ENCODE data around the gene MED22. TPM values are rescaled to one million over a fixed set of nuclear protein-coding genes. Genes with fewer than 3 reads are reported as not detected.

MED22 gene
- total and polyA plus RNA-seq, 2 experiments from 2014 or later, result 74.9 to 125 TPM

GRCh38 chr9:133351908-133352634 lies 4.1 kb upstream of the MED22 start:
- H3K36me3 ChIP-seq, result peaks cover 44% of the 10 kb centered on the region
- H3K27ac ChIP-seq, result peak overlapping the region; percentile 42
- H3K9me3 ChIP-seq (ENCODE audit: low read depth), result no peaks in the 10 kb centered on the region
- DNase-seq (ENCODE audit: low read depth in 1 of 2, low spot score in 1 of 2), result peak; percentile 69
- peaks cover 10% of the 10 kb centered on the region for H3K4me1 ChIP-seq (ENCODE audit: low read depth)
- peak; percentile 69 for TF ChIP-seq CTCF (IDR thresholded peaks at IDR 0.05; ENCODE audit: low read depth, low read length)
- no peak overlapping the region for H3K4me3 ChIP-seq
- H3K27me3 ChIP-seq, result no peaks in the 10 kb centered on the region

- H3K27me3 ChIP-seq, result no peaks in the 10 kb centered on the region
- no peaks in the 10 kb centered on the region for H3K9me3 ChIP-seq (ENCODE audit: low read depth)
- TF ChIP-seq CTCF (IDR thresholded peaks at IDR 0.05; ENCODE audit: low read depth, low read length), result no peak
- peaks cover 44% of the 10 kb centered on the region for H3K36me3 ChIP-seq
- H3K4me1 ChIP-seq (ENCODE audit: low read depth), result peaks cover 8% of the 10 kb centered on the region
- no peak for DNase-seq (ENCODE audit: low read depth in 1 of 2, low spot score in 1 of 2)
- H3K27ac ChIP-seq, result peak overlapping the region; percentile 42
- no peak overlapping the region for H3K4me3 ChIP-seq
These were observed 3.6 kb upstream of the MED22 start for GRCh38 chr9:133351526-133351907.

- Histone ChIP-seq H3K9me3 (ENCODE audit: low read depth) (no peaks in the 10 kb centered on the region), H3K27me3 (no peaks in the 10 kb centered on the region), H3K4me3 (no peak overlapping the region), H3K4me1 (ENCODE audit: low read depth) (peaks cover 4% of the 10 kb centered on the region), H3K36me3 (peaks cover 47% of the 10 kb centered on the region), H3K27ac (peak overlapping the region; percentile 99)
- no peak for DNase-seq (ENCODE audit: low read depth in 1 of 2, low spot score in 1 of 2)
- no peak for TF ChIP-seq CTCF (IDR thresholded peaks at IDR 0.05; ENCODE audit: low read depth, low read length)
These were observed 2.2 kb upstream of the MED22 start for GRCh38 chr9:133349965-133350616.

- no peak for TF ChIP-seq CTCF (IDR thresholded peaks at IDR 0.05; ENCODE audit: low read depth, low read length)
- Histone ChIP-seq H3K36me3 (peaks cover 54% of the 10 kb centered on the region), H3K27me3 (no peaks in the 10 kb centered on the region), H3K9me3 (ENCODE audit: low read depth) (no peaks in the 10 kb centered on the region), H3K27ac (peak overlapping the region; percentile 99), H3K4me1 (ENCODE audit: low read depth) (peaks cover 3% of the 10 kb centered on the region), H3K4me3 (peak overlapping the region; percentile 100)
- no peak for DNase-seq (ENCODE audit: low read depth in 1 of 2, low spot score in 1 of 2)
These were observed 1.0 kb upstream of the MED22 start for GRCh38 chr9:133348718-133349573.

GRCh38 chr9:133347515-133347984 lies 381 bp downstream of the MED22 start:
- Histone ChIP-seq H3K36me3 (peaks cover 50% of the 10 kb centered on the region), H3K4me3 (peak overlapping the region; percentile 100), H3K9me3 (ENCODE audit: low read depth) (no peaks in the 10 kb centered on the region), H3K4me1 (ENCODE audit: low read depth) (peaks cover 3% of the 10 kb centered on the region), H3K27me3 (no peaks in the 10 kb centered on the region), H3K27ac (peak overlapping the region; percentile 99)
- no peak for TF ChIP-seq CTCF (IDR thresholded peaks at IDR 0.05; ENCODE audit: low read depth, low read length)
- peak in 1 of 2 donors; percentile 65 for DNase-seq (ENCODE audit: low read depth in 1 of 2, low spot score in 1 of 2)

Data from cardiac muscle cell (in vitro differentiated cells and primary cell).